HepG2 (cell line): ENCODE measurements around the gene DENND10. TPM values are rescaled to one million over a fixed set of nuclear protein-coding genes. Genes with fewer than 3 reads are reported as not detected.
A peak's percentile ranks its signal among the peaks of the same experiment; 100 is the strongest.

Experiments used
- AGO2 ChIP-seq: fragments of 200-400 bp; formaldehyde crosslinking; optimal IDR thresholded peaks from 2 replicates; pipeline ENCODE3; 2017; ENCODE audit warnings: mild to moderate bottlenecking, low read depth, low read length, moderate library complexity
- CENPX ChIP-seq: sonication (generic); formaldehyde crosslinking; IDR thresholded peaks from 2 replicates; pipeline ENCODE4 v1.9.0; 2021; ENCODE audit warnings: mild to moderate bottlenecking, missing genetic modification reagents, moderate library complexity
- FIP1L1 ChIP-seq: fragments of 200-400 bp; formaldehyde crosslinking; IDR thresholded peaks from 2 replicates; pipeline ENCODE4 v1.6.1; 2018; ENCODE audit warnings: low read depth, mild to moderate bottlenecking, low read length, moderate library complexity, borderline replicate concordance; ENCODE audit not compliant: insufficient read depth
- FOXK1 ChIP-seq: sonication (generic); formaldehyde crosslinking; IDR thresholded peaks from 2 replicates; pipeline ENCODE4 v1.4.0; 2020; ENCODE audit warnings: low read depth, missing genetic modification reagents, borderline replicate concordance
- MED8 ChIP-seq: sonication (generic); formaldehyde crosslinking; IDR thresholded peaks from 2 replicates; pipeline ENCODE4 v1.8.1; 2023; ENCODE audit warnings: mild to moderate bottlenecking, missing genetic modification reagents; ENCODE audit not compliant: insufficient replicate concordance
- NFAT5 ChIP-seq: sonication (generic); formaldehyde crosslinking; IDR thresholded peaks from 2 replicates; pipeline ENCODE4 v1.4.0; 2020; ENCODE audit warnings: missing genetic modification reagents
- NFATC3 ChIP-seq: sonication (generic); formaldehyde crosslinking; IDR thresholded peaks from 2 replicates; pipeline ENCODE4 v1.5.1; 2020; ENCODE audit warnings: mild to moderate bottlenecking, missing genetic modification reagents
- PRMT3 ChIP-seq: sonication (generic); formaldehyde crosslinking; IDR thresholded peaks from 2 replicates; pipeline ENCODE4 v1.8.1; 2022; ENCODE audit warnings: low read depth, mild to moderate bottlenecking, moderate library complexity, missing genetic modification reagents, borderline replicate concordance
- TFE3 ChIP-seq: IDR thresholded peaks from 2 replicates; pipeline ENCODE4 v1.6.1; 2016
- THYN1 ChIP-seq: sonication (generic); formaldehyde crosslinking; IDR thresholded peaks from 2 replicates; pipeline ENCODE4 v1.8.1; 2023; ENCODE audit warnings: low read depth, mild to moderate bottlenecking, moderate library complexity, missing genetic modification reagents, borderline replicate concordance
- ZFP62 ChIP-seq: sonication (generic); formaldehyde crosslinking; IDR thresholded peaks from 2 replicates; pipeline ENCODE4 v1.4.0; 2020; ENCODE audit warnings: missing genetic modification reagents
- ZFP90 ChIP-seq: sonication (generic); formaldehyde crosslinking; IDR thresholded peaks from 2 replicates; pipeline ENCODE4 v1.8.0; 2022; ENCODE audit warnings: missing genetic modification reagents, mild to moderate bottlenecking, inconsistent platforms, borderline replicate concordance
- ZHX1 ChIP-seq: sonication (generic); formaldehyde crosslinking; IDR thresholded peaks from 2 replicates; pipeline ENCODE4 v1.8.1; 2022; ENCODE audit warnings: low read depth, mild to moderate bottlenecking, missing genetic modification reagents
- ZNF136 ChIP-seq: sonication (generic); formaldehyde crosslinking; IDR thresholded peaks from 2 replicates; pipeline ENCODE4 v1.8.1; 2022; ENCODE audit warnings: low read depth, mild to moderate bottlenecking, moderate library complexity, missing genetic modification reagents
- ZNF260 ChIP-seq: sonication (generic); formaldehyde crosslinking; IDR thresholded peaks from 2 replicates; pipeline ENCODE4 v1.4.0; 2020; ENCODE audit warnings: missing genetic modification reagents, low read depth, mild to moderate bottlenecking, borderline replicate concordance
- ZNF768 ChIP-seq: sonication (generic); formaldehyde crosslinking; IDR thresholded peaks from 2 replicates; pipeline ENCODE4 v1.4.0; 2020; ENCODE audit warnings: missing genetic modification reagents
- polyA plus RNA-seq, 8 experiments: library from polyadenylated mRNA; depleted of rRNA in 3 of 8; stranded (reverse) in 7 of 8; unstranded in 1 of 8; fragments of >200 nt; fragmentation: Illumina TruSeq in 4 of 8; extraction: Trizol in 4 of 8; gene quantifications; 2 replicates each; pipeline versions ENCODE4 v1.2.1 to v1.2.3, GENCODE V29; 2011 to 2016; ENCODE audit warnings: low read depth in 4 of 8, missing spikeins in 1 of 8, mixed read lengths in 1 of 8; ENCODE audit not compliant: insufficient read depth in 1 of 8
- total RNA-seq, 5 experiments: library from RNA; depleted of rRNA; stranded (reverse); fragments of >200 nt; fragmentation: Illumina TruSeq; extraction: Trizol; gene quantifications; 2 replicates each; pipeline ENCODE4 v1.2.3, GENCODE V29; 2016; ENCODE audit warnings: low read depth in 1 of 5
- TF ChIP-seq, protein P1 (sequence below): sonication (generic); formaldehyde crosslinking; IDR thresholded peaks from 2 replicates; pipeline ENCODE4 v1.5.1; 2020; ENCODE audit warnings: mild to moderate bottlenecking, missing genetic modification reagents, moderate library complexity

The DENND10 gene
- total and polyA plus RNA-seq, 2 of the 13 experiments (the other 11 are each of a cell fraction or from before 2014, with no cell fraction given): 43.7 to 78.8 TPM

GRCh38 chr10:119103903-119104653 lies at the start of gene DENND10 (continued):
- TF ChIP-seq NFAT5 (0 out of 2 replicates have a peak, but pooled peaks have one; percentile 34), ZNF768 (CRISPR knock-in tag) (peak; percentile 62; the same call in 1 of the 2 replicates), AGO2 (peak; percentile 29), ZFP90 (CRISPR knock-in tag) (no peak), MED8 (CRISPR knock-in tag) (no peak), ZNF260 (CRISPR knock-in tag) (no peak), THYN1 (CRISPR knock-in tag) (no peak), CENPX (CRISPR knock-in tag) (no peak), ZFP62 (CRISPR knock-in tag) (no peak), TFE3 (CRISPR knock-in tag) (no peak), NFATC3 (CRISPR knock-in tag) (no peak), FIP1L1 (no peak), PRMT3 (CRISPR knock-in tag) (no peak), FOXK1 (CRISPR knock-in tag) (0 out of 2 replicates have a peak, but pooled peaks have one; percentile 15), ZNF136 (CRISPR knock-in tag) (no peak), ZHX1 (CRISPR knock-in tag) (no peak)
- TF ChIP-seq, protein P1, sequence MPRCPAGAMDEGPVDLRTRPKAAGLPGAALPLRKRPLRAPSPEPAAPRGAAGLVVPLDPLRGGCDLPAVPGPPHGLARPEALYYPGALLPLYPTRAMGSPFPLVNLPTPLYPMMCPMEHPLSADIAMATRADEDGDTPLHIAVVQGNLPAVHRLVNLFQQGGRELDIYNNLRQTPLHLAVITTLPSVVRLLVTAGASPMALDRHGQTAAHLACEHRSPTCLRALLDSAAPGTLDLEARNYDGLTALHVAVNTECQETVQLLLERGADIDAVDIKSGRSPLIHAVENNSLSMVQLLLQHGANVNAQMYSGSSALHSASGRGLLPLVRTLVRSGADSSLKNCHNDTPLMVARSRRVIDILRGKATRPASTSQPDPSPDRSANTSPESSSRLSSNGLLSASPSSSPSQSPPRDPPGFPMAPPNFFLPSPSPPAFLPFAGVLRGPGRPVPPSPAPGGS (CRISPR knock-in tag): peak; percentile 81; the same call in 1 of the 2 replicates
